Measurements from ENCODE around the gene ABCC12. TPM values are rescaled to one million over a fixed set of nuclear protein-coding genes. Genes with fewer than 3 reads are reported as not detected.

ABCC12 gene
- polyA plus RNA-seq, 1 donor: 0.10 TPM

Other genes with a start within 250 kb of the ABCC12 start
- 47.5 TPM for gene LONP2, start 88.3 kb upstream of the ABCC12 start, polyA plus RNA-seq (ENCODE audit: insufficient read length)
- not detected for gene ABCC11, start 91.5 kb upstream of the ABCC12 start, polyA plus RNA-seq (ENCODE audit: insufficient read length)
- 28.2 TPM for gene SIAH1, start 229.4 kb upstream of the ABCC12 start, polyA plus RNA-seq (ENCODE audit: insufficient read length)

Data from hindlimb muscle (tissue), 1 donor.